Adrenal gland (tissue), 5 donors: ENCODE results near the gene SH3BP4.

Experiments
- CTCF ChIP-seq, 6 experiments: fragments of 450-650 bp in 4 of 6; fragments of 200-600 bp in 2 of 6; sonication (generic) in 1 of 6; IDR thresholded peaks; 1 replicate in 5 of 6; 2 replicates in 1 of 6; pipeline versions ENCODE4 v1.5.1 to v1.8.0; 2016 to 2021; ENCODE audit warnings: antibody characterized with exemption in 6 of 6, mild to moderate bottlenecking in 2 of 6, moderate library complexity in 1 of 6
- POLR2A ChIP-seq, 2 donors: fragments of 450-650 bp; IDR thresholded peaks; one replicate each; pipeline ENCODE4 v1.6.1; 2017; ENCODE audit warnings: antibody characterized with exemption in 2 of 2, mild to moderate bottlenecking in 2 of 2, moderate library complexity in 1 of 2
- donor health status: DM: no; HTN: no; CAD: no.

DNA sequence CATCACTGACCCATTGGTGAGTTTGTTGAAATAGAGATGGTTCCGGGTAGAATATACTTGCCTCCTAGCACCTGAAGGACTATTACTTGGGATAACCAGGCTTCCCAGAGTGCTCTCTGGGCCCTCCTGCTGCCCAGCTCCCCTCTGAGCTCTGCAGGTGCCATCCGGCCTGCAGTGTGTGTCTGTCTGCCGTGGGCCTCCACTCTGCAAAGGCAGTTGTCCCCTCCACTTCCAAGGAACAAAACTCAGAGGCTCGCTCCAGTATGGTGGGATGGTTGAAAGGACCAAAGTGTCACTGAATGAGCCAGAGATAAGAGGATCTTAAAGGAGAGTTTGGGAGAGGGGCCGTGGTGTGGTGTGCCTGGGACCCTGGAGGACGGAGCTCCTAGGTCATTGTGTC, 57.3 kb downstream of the SH3BP4 start:
- no peak for TF ChIP-seq POLR2A (IDR thresholded peaks at IDR 0.05)
- no peak for TF ChIP-seq CTCF (IDR thresholded peaks at IDR 0.05)
